Neural crest cell (in vitro differentiated cells): Measurements from ENCODE around the gene VIP. TPM values are rescaled to one million over a fixed set of nuclear protein-coding genes. Genes with fewer than 3 reads are reported as not detected.

ENCODE experiments used
- DNase-seq: peaks from one replicate; pipeline ENCODE4 v3.0.0; 2021; ENCODE audit warnings: low read depth, mixed read lengths, low spot score
- H3K27ac Mint-ChIP-seq: one replicate; pipeline ENCODE4 v1.8.0; 2021; ENCODE audit warnings: mild to moderate bottlenecking, mixed read lengths; ENCODE audit not compliant: unreplicated experiment
- H3K27me3 Mint-ChIP-seq: 2 replicates; pipeline ENCODE4 v1.8.0; 2021; ENCODE audit warnings: low read depth, mild to moderate bottlenecking, mixed read lengths
- H3K36me3 Mint-ChIP-seq: 2 replicates; pipeline ENCODE4 v1.8.0; 2021; ENCODE audit warnings: low read depth, mild to moderate bottlenecking, mixed read lengths
- H3K4me1 Mint-ChIP-seq: 2 replicates; pipeline ENCODE4 v1.8.0; 2021; ENCODE audit warnings: mixed read lengths
- H3K4me3 Mint-ChIP-seq: one replicate; pipeline ENCODE4 v1.8.0; 2021; ENCODE audit warnings: mild to moderate bottlenecking, mixed read lengths
- H3K9me3 Mint-ChIP-seq: 2 replicates; pipeline ENCODE4 v1.8.0; 2021; ENCODE audit warnings: mixed read lengths
- CTCF ChIP-seq: fragments of 200-600 bp; sonication (generic); conservative IDR thresholded peaks from 2 replicates; pipeline ENCODE4 v1.5.0; 2021; ENCODE audit warnings: antibody characterized with exemption, mild to moderate bottlenecking
- total RNA-seq: library from RNA; stranded (reverse); gene quantifications from 2 replicates; pipeline ENCODE4 v1.2.1, GENCODE V29; 2021

The VIP gene
- total RNA-seq, 1 donor from 2014 or later: not detected

DNA sequence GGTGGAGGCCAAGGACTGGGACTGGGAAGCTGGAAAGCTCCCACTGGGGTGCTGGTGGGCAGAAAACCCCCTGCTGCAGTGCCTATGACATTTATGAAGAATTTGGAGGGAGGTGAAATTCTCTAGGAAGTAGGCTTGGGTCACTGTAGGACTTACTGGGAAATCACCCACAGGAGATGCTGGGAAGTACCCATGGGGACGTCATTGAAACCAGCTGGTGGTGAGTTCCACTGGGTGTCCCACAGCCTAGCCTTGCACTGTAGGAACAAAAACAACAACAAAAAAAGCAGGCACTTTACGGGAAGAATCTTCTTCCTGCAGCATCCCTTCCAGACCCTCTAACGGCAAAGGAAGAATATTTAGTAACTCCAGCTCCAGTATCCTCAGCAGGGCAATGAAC is 26.2 kb downstream of the VIP start:
- H3K27me3 Mint-ChIP-seq: no peaks in the 10 kb centered on the region
- no peak for DNase-seq
- H3K4me1 Mint-ChIP-seq: no peaks in the 10 kb centered on the region
- no peak for TF ChIP-seq CTCF
- H3K36me3 Mint-ChIP-seq: no peaks in the 10 kb centered on the region
- no peak overlapping the region for H3K4me3 Mint-ChIP-seq
- no peak overlapping the region for H3K27ac Mint-ChIP-seq
- no peaks in the 10 kb centered on the region for H3K9me3 Mint-ChIP-seq

DNA sequence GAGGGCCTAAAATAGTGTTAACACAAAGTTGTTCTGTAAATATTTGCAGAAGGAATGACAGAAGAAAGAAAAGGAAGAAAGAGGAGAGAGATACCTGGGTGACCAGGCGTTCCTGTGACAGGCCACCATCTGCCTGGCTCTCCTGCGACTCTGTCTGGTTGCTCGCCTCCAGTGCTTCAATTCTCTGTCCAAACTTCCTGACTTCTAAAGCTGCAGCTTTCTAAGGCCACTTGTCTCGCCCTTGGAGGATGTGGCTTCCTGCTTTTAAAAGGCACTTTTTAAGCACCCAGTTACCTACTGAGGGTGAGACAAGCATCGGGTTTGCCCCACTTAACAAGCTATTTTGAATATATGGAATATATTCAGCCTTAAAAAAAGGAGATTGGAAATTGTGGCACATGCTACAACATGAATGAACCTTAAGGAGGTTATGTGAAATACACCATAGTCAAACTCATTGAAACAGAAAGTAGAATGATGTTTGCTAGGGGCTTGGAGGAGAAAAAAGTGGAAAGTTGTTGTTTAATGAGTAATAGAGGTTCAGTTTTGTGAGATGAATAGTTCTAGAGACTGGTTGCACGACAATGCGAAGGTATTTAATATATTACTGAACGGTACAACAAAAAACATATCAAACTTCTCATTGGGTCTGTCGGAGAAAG is 32.8 kb downstream of the VIP start:
- Mint-ChIP-seq H3K27me3 (no peaks in the 10 kb centered on the region), H3K4me3 (no peak overlapping the region), H3K36me3 (no peaks in the 10 kb centered on the region)

DNA sequence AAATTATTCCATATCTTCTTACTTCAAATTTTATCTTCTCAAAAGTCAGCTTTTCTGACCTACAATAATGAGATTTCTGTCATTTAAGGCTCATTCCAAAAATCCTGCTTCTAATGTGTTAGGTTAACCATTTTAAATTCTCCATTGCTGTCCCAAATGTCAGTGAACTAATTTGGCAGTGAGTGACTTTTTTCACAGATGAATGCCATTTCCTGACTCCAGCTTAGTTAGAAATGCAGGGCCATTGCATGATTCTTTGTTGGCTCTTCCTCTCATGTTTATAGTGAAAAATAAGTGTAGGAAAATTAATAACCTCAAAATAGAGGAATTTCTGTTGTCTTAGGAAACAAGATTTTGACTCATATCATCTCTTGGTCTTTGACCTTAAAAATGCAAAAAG is 44.1 kb downstream of the VIP start:
- no peak overlapping the region for H3K27ac Mint-ChIP-seq
- no peak overlapping the region for H3K4me3 Mint-ChIP-seq
- peaks cover 38% of the 10 kb centered on the region for H3K27me3 Mint-ChIP-seq
- no peak for TF ChIP-seq CTCF
- H3K9me3 Mint-ChIP-seq: no peaks in the 10 kb centered on the region
- DNase-seq: no peak
- no peaks in the 10 kb centered on the region for H3K4me1 Mint-ChIP-seq
- H3K36me3 Mint-ChIP-seq: no peaks in the 10 kb centered on the region

More for the DNA sequence above, 32.8 kb downstream of the VIP start:
- Mint-ChIP-seq H3K27ac (no peak overlapping the region), H3K9me3 (no peaks in the 10 kb centered on the region), H3K4me1 (no peaks in the 10 kb centered on the region)
- no peak for DNase-seq
- no peak for TF ChIP-seq CTCF

DNA sequence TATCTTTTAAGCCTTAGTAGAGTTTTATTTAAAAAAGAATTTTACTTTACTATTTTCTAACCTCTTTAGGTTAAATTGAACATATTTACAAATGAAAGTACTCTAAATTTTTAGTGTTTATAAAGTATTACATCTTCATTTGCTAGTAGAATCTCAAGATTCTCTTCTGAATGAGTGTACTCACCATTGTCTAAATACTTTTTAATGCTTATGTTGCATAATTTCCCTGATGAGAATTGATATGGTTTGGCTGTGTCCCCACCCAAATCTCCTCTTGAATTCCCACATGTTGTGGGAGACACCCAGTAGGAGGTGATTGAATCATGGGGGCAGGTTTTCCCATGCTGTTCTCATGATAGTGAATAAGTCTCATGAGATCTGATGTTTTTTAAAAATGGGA is 53.6 kb downstream of the VIP start:
- no peak for DNase-seq
- Mint-ChIP-seq H3K4me3 (no peak overlapping the region), H3K9me3 (peaks cover 3% of the 10 kb centered on the region), H3K4me1 (no peaks in the 10 kb centered on the region), H3K36me3 (no peaks in the 10 kb centered on the region), H3K27ac (no peak overlapping the region), H3K27me3 (peaks cover 18% of the 10 kb centered on the region)
- TF ChIP-seq CTCF: no peak

Other genes starting within 250 kb of the VIP start
- gene SYNE1, start 113.4 kb upstream of the VIP start, total RNA-seq: 23.6 and 24.9 TPM in 2 replicates
- not detected in 2 replicates for gene MYCT1, start 52.9 kb upstream of the VIP start, total RNA-seq
- 56.3 TPM in 2 replicates for gene FBXO5, start 232.2 kb downstream of the VIP start, total RNA-seq